Endothelial cell of umbilical vein (primary cell): ENCODE results near the gene MACROD2. TPM values are rescaled to one million over a fixed set of nuclear protein-coding genes. Genes with fewer than 3 reads are reported as not detected.

Source experiments
- BruUV-seq: library from RNA; stranded (reverse); fragments of 400-500 nt; replicated peaks from 2 replicates; lab custom pipeline; 2021; lab: Mats Ljungman, UMichigan
- CTCF ChIA-PET: fragments of 300-600, 350-600 bp; sonication (Branson Sonifier 250); formaldehyde crosslinking; loops from one replicate; lab custom pipeline; 2021; ENCODE audit warnings: antibody characterized with exemption, inconsistent platforms; lab: Charles Lee
- POLR2A ChIA-PET: fragments of 300-600, 350-600 bp; sonication (Branson Sonifier 250); formaldehyde crosslinking; loops from one replicate; lab custom pipeline; 2021; ENCODE audit warnings: antibody characterized with exemption, inconsistent platforms; lab: Charles Lee
- DNase-seq: peaks from one replicate; pipeline ENCODE4 v3.0.0-alpha.2; 2011; ENCODE audit warnings: low read depth, low spot score
- FAIRE-seq: peaks from 2 replicates; lab custom pipeline; 2011; peaks lifted over from hg19 to GRCh38; lab: Jason Lieb, UNC
- H2AFZ ChIP-seq: 2 replicates; pipeline ENCODE4 v1.6.0; 2012; ENCODE audit warnings: low read depth, low read length, control low read depth, inconsistent platforms
- H3K27ac ChIP-seq: 2 replicates; pipeline ENCODE4 v1.5.1; 2011; ENCODE audit warnings: low read depth, mild to moderate bottlenecking, control low read depth, low read length, moderate library complexity; ENCODE audit not compliant: insufficient read depth
- H3K27me3 ChIP-seq, 2 experiments: 2 replicates each; pipeline versions ENCODE4 v1.6.0 to v1.6.1; 2011; ENCODE audit warnings: low read length in 2 of 2, mixed read lengths in 1 of 2; ENCODE audit not compliant: control insufficient read depth in 2 of 2, insufficient read depth in 2 of 2
- H3K36me3 ChIP-seq, 2 experiments: 2 replicates in 1 of 2; 3 replicates in 1 of 2; pipeline ENCODE4 v1.5.1; 2011; ENCODE audit warnings: low read length in 2 of 2, mild to moderate bottlenecking in 1 of 2, moderate library complexity in 1 of 2; ENCODE audit not compliant: control insufficient read depth in 2 of 2, insufficient read depth in 2 of 2; ENCODE audit errors: extremely low read depth in 1 of 2
- H3K4me1 ChIP-seq: 3 replicates; pipeline ENCODE4 v1.5.1; 2011; ENCODE audit warnings: mild to moderate bottlenecking, low read length; ENCODE audit not compliant: control insufficient read depth, insufficient read depth; ENCODE audit errors: extremely low read depth
- H3K4me2 ChIP-seq: 2 replicates; pipeline ENCODE4 v1.6.1; 2011; ENCODE audit warnings: low read length, control low read depth, mixed read lengths; ENCODE audit not compliant: insufficient read depth
- H3K4me3 ChIP-seq, 3 experiments: fragments of 200-600 bp in 1 of 3; sonication (generic), shearing (Covaris generic) in 1 of 3; replicated peaks in 1 of 3; 2 replicates each; pipeline ENCODE4 v1.5.1; 2011 to 2016; ENCODE audit warnings: control low read depth in 3 of 3, low read length in 3 of 3, mild to moderate bottlenecking in 2 of 3, inconsistent platforms in 1 of 3, low read depth in 1 of 3, moderate library complexity in 1 of 3; ENCODE audit not compliant: insufficient read depth in 1 of 3
- H3K79me2 ChIP-seq: 2 replicates; pipeline ENCODE4 v1.6.0; 2012; ENCODE audit warnings: low read length, inconsistent platforms; ENCODE audit not compliant: control insufficient read depth, insufficient read depth
- H3K9ac ChIP-seq: replicated peaks from 2 replicates; pipeline ENCODE3; 2011; ENCODE audit warnings: low read length, control low read depth; ENCODE audit not compliant: insufficient read depth; ENCODE audit errors: extremely low read depth
- H3K9me1 ChIP-seq: replicated peaks from 3 replicates; pipeline ENCODE4 v1.6.0; 2011; ENCODE audit warnings: mild to moderate bottlenecking, low read length; ENCODE audit not compliant: control insufficient read depth, insufficient read depth; ENCODE audit errors: extremely low read depth
- H3K9me3 ChIP-seq: replicated peaks from 2 replicates; pipeline ENCODE4 v1.5.1; 2012; ENCODE audit warnings: low read length, inconsistent platforms; ENCODE audit not compliant: control insufficient read depth, insufficient read depth
- H4K20me1 ChIP-seq: replicated peaks from 2 replicates; pipeline ENCODE3; 2011; ENCODE audit warnings: mild to moderate bottlenecking, low read length; ENCODE audit not compliant: control insufficient read depth, insufficient read depth; ENCODE audit errors: extremely low read depth
- CTCF ChIP-seq, 2 donors: IDR thresholded peaks; 1 replicate in 1 of 2; 2 replicates in 1 of 2; pipeline ENCODE4 v1.5.1; 2011; ENCODE audit warnings: low read length in 2 of 2, mild to moderate bottlenecking in 2 of 2, moderate library complexity in 2 of 2, control low read depth in 1 of 2, inconsistent platforms in 1 of 2, low read depth in 1 of 2; ENCODE audit not compliant: insufficient read depth in 1 of 2; ENCODE audit errors: extremely low read depth in 1 of 2
- EZH2 ChIP-seq: IDR thresholded peaks from 2 replicates; pipeline ENCODE4 v1.6.1; 2012; ENCODE audit warnings: borderline replicate concordance, low read depth, mild to moderate bottlenecking, moderate library complexity, low read length, inconsistent platforms; ENCODE audit not compliant: severe bottlenecking
- FOS ChIP-seq: IDR thresholded peaks from 2 replicates; pipeline ENCODE4 v1.6.1; 2011; ENCODE audit warnings: mild to moderate bottlenecking, low read length, moderate library complexity, borderline replicate concordance; ENCODE audit not compliant: insufficient read depth
- GATA2 ChIP-seq: IDR thresholded peaks from 2 replicates; pipeline ENCODE4 v1.7.0; 2011; ENCODE audit warnings: low read depth, mild to moderate bottlenecking, moderate library complexity, mixed read lengths, low read length; ENCODE audit not compliant: insufficient read length, insufficient read depth
- JUN ChIP-seq: IDR thresholded peaks from 2 replicates; pipeline ENCODE4 v1.6.1; 2011; ENCODE audit warnings: borderline replicate concordance, low read depth; ENCODE audit not compliant: insufficient read length, insufficient read depth
- MAX ChIP-seq: IDR thresholded peaks from 2 replicates; pipeline ENCODE4 v1.6.1; 2011; ENCODE audit not compliant: insufficient read depth, insufficient read length
- MYC ChIP-seq: IDR thresholded peaks from one replicate; pipeline ENCODE4 v1.6.1; 2011; ENCODE audit warnings: mild to moderate bottlenecking, low read depth, low read length
- POLR2A ChIP-seq: IDR thresholded peaks from 2 replicates; pipeline ENCODE4 v1.6.1; 2012; ENCODE audit warnings: low read depth, mild to moderate bottlenecking, control low read depth, low read length
- POLR2AphosphoS5 ChIP-seq: IDR thresholded peaks from 2 replicates; pipeline ENCODE4 v1.6.1; 2012; ENCODE audit warnings: low read depth, mild to moderate bottlenecking, control low read depth, low read length, moderate library complexity; ENCODE audit not compliant: insufficient read depth
- dilution Hi-C: fragments of 300-500 bp; cut with MboI; formaldehyde crosslinking; loops from one replicate; pipeline ENCODE4 v1.15.0; 2019; ENCODE audit warnings: low sequenced_read_pairs; ENCODE audit not compliant: extremely low pct_ligation_motif_present
- intact Hi-C: fragments of 100-400 bp; cut with micrococcal nuclease; formaldehyde crosslinking; loops from one replicate; pipeline ENCODE4 v1.10.0; 2022
- polyA plus RNA-seq, 4 experiments: library from polyadenylated mRNA; depleted of rRNA in 3 of 4; stranded (reverse) in 3 of 4; unstranded in 1 of 4; fragments of >200 nt; gene quantifications; 2 replicates each; pipeline versions ENCODE4 v1.2.1 to v1.2.3, GENCODE V29; 2011 to 2012; ENCODE audit warnings: missing spikeins in 1 of 4
- total RNA-seq: library from RNA; stranded (reverse); gene quantifications from 2 replicates; pipeline ENCODE4 v1.2.3, GENCODE V29; 2021

The MACROD2 gene
- total and polyA plus RNA-seq, 2 donors (not counting 3 experiments of a cell fraction or from before 2014, with no cell fraction given): 0.11 to 0.73 TPM

- no peaks in the 10 kb centered on the region for H3K9me1 ChIP-seq
- dilution Hi-C loops (no loop called here), intact Hi-C loops (no loop called here)
- no peaks in the 10 kb centered on the region for H3K4me1 ChIP-seq
- H3K4me2 ChIP-seq: no peak overlapping the region
- POLR2A ChIA-PET: no interaction called here
- no peak overlapping the region for H3K27ac ChIP-seq
- DNase-seq (no peak), FAIRE-seq (no peak)
- no peak overlapping the region for H2AFZ ChIP-seq
- H3K27me3 ChIP-seq: no peaks in the 10 kb centered on the region
- no peak overlapping the region for H3K9ac ChIP-seq
- H3K9me3 ChIP-seq: no peaks in the 10 kb centered on the region
- no peaks in the 10 kb centered on the region for H4K20me1 ChIP-seq
- no peaks in the 10 kb centered on the region for H3K79me2 ChIP-seq
- no peak overlapping the region for H3K4me3 ChIP-seq
- CTCF ChIA-PET: no interaction called here
- BruUV-seq: no TSS peak
- H3K36me3 ChIP-seq: no peaks in the 10 kb centered on the region
- TF ChIP-seq MAX (no peak), MYC (no peak), FOS (no peak), GATA2 (no peak), POLR2A (no peak), POLR2AphosphoS5 (no peak), EZH2 (no peak), CTCF (IDR thresholded peaks at IDR 0.05; ENCODE audit: extremely low read depth in 1 of 2, insufficient read depth in 1 of 2, low read depth in 1 of 2, low read length in 2 of 2) (no peak), JUN (no peak)
Observed at GRCh38 chr20:14470231-14470899, 475.0 kb downstream of the MACROD2 start.
